SIG-M5 treated with dmso at 0.1 percent for 504 hours (cell line): ENCODE data around the gene PIGL.
"Not testable (repeated sequence)": the region's sequence is repeated elsewhere in the genome, so short reads cannot be mapped to it uniquely, and the experiment has no call there.

Experiments
- DNase-seq: peaks from one replicate; lab custom pipeline; 2025; ENCODE audit not compliant: unreplicated experiment; lab: John Stamatoyannopoulos, UW

Gene PIGL

GRCh38 chr17:16304830-16305229 lies 87.8 kb downstream of the PIGL start:
- peak; percentile 48 for DNase-seq

- no peak for DNase-seq
These were observed 89.2 kb downstream of the PIGL start for GRCh38 chr17:16306211-16306610.

GRCh38 chr17:16312061-16312460 lies 95.1 kb downstream of the PIGL start:
- not testable (repeated sequence) for DNase-seq

GRCh38 chr17:16313139-16314090 lies 96.4 kb downstream of the PIGL start:
- DNase-seq = no peak

- DNase-seq = no peak
These were observed 97.2 kb downstream of the PIGL start for GRCh38 chr17:16314189-16314588.

GRCh38 chr17:16314859-16315258 lies 97.8 kb downstream of the PIGL start:
- DNase-seq = no peak

- no peak for DNase-seq
These were observed 103.0 kb downstream of the PIGL start for GRCh38 chr17:16319969-16320368.

- no peak for DNase-seq
These were observed 105.6 kb downstream of the PIGL start for GRCh38 chr17:16322636-16323035.

- no peak for DNase-seq
These were observed 109.0 kb downstream of the PIGL start for GRCh38 chr17:16325964-16326363.

- DNase-seq = no peak
These were observed 110.0 kb downstream of the PIGL start for GRCh38 chr17:16327018-16327417.

GRCh38 chr17:16328997-16329396 lies 112.0 kb downstream of the PIGL start:
- no peak for DNase-seq

- no peak for DNase-seq
These were observed 112.7 kb downstream of the PIGL start for GRCh38 chr17:16329519-16330271.

- no peak for DNase-seq
These were observed 121.4 kb downstream of the PIGL start for GRCh38 chr17:16338391-16338790.

- no peak for DNase-seq
These were observed 122.4 kb downstream of the PIGL start for GRCh38 chr17:16339402-16339801.

GRCh38 chr17:16339959-16340358 lies 122.9 kb downstream of the PIGL start:
- DNase-seq = no peak

- DNase-seq = no peak
These were observed 126.0 kb downstream of the PIGL start for GRCh38 chr17:16342979-16343378.

- DNase-seq = no peak
These were observed 126.6 kb downstream of the PIGL start for GRCh38 chr17:16343569-16343968.

GRCh38 chr17:16345565-16345964 lies 128.6 kb downstream of the PIGL start:
- DNase-seq = no peak

GRCh38 chr17:16346721-16347271 lies 129.8 kb downstream of the PIGL start:
- no peak for DNase-seq

- DNase-seq = no peak
These were observed 131.6 kb downstream of the PIGL start for GRCh38 chr17:16348586-16348985.

GRCh38 chr17:16349431-16349830 lies 132.4 kb downstream of the PIGL start:
- DNase-seq = no peak

GRCh38 chr17:16351831-16352230 lies 134.8 kb downstream of the PIGL start:
- DNase-seq = peak; percentile 24
